GM12878 (cell line): Measurements from ENCODE around the gene DYTN. TPM values are rescaled to one million over a fixed set of nuclear protein-coding genes. Genes with fewer than 3 reads are reported as not detected.

Experiments used
- ATAC-seq: fragments of 200-7000 bp; cut with Tn5 transposase; 3 replicates; pipeline ENCODE4 v1.9.1; 2020; ENCODE audit warnings: mild to moderate bottlenecking, moderate library complexity
- BruUV-seq: library from RNA; stranded (reverse); fragments of 400-500 nt; replicated peaks from 2 replicates; lab custom pipeline; 2021; lab: Mats Ljungman, UMichigan
- CTCF ChIA-PET: fragments of 300-600 bp; sonication (Branson Sonifier 250); formaldehyde crosslinking; extraction: SDS; loops from one replicate; lab custom pipeline; 2021; ENCODE audit warnings: inconsistent platforms; lab: Yijun Ruan, JAX
- POLR2A ChIA-PET: fragments of 350-600 bp; formaldehyde crosslinking; extraction: SDS; loops from one replicate; lab custom pipeline; 2021; ENCODE audit warnings: inconsistent platforms; lab: Charles Lee
- RAD21 ChIA-PET: fragments of 300-600 bp; sonication (Branson Sonifier 250); formaldehyde crosslinking; loops from one replicate; lab custom pipeline; 2023; ENCODE audit warnings: antibody characterized with exemption; ENCODE audit not compliant: unreplicated experiment; lab: Charles Lee
- SMC1A ChIA-PET: fragments of 300-600 bp; sonication (Branson Sonifier 250); formaldehyde crosslinking; loops from one replicate; lab custom pipeline; 2023; ENCODE audit not compliant: unreplicated experiment, uncharacterized antibody; lab: Charles Lee
- DNase-seq: peaks from one replicate; pipeline ENCODE4 v3.0.0-alpha.2; 2011; ENCODE audit warnings: low read depth, low spot score
- FAIRE-seq: peaks from 3 replicates; lab custom pipeline; 2011; peaks lifted over from hg19 to GRCh38; lab: Jason Lieb, UNC
- H2AFZ ChIP-seq: 2 replicates; pipeline ENCODE4 v1.6.0; 2011; ENCODE audit warnings: low read depth, low read length, control low read depth; ENCODE audit not compliant: control insufficient read depth
- H3K27ac ChIP-seq: 2 replicates; pipeline ENCODE4 v1.5.1; 2011; ENCODE audit warnings: control low read depth; ENCODE audit not compliant: control insufficient read depth, insufficient read depth
- H3K27me3 ChIP-seq, 2 experiments: replicated peaks in 1 of 2; 2 replicates each; pipeline versions ENCODE4 v1.6.0 to v1.6.1; 2011; ENCODE audit warnings: low read length in 1 of 2; ENCODE audit not compliant: control insufficient read depth in 2 of 2, insufficient read depth in 2 of 2
- H3K36me3 ChIP-seq, 2 experiments: 2 replicates each; pipeline ENCODE4 v1.5.1; 2011; ENCODE audit warnings: low read length in 1 of 2; ENCODE audit not compliant: control insufficient read depth in 2 of 2, insufficient read depth in 2 of 2
- H3K4me1 ChIP-seq: 2 replicates; pipeline ENCODE4 v1.6.1; 2011; ENCODE audit warnings: mild to moderate bottlenecking, low read length, moderate library complexity, mixed read lengths; ENCODE audit not compliant: control insufficient read depth, insufficient read depth
- H3K4me2 ChIP-seq: 2 replicates; pipeline ENCODE4 v1.6.0; 2011; ENCODE audit warnings: control low read depth; ENCODE audit not compliant: control insufficient read depth, insufficient read depth
- H3K4me3 ChIP-seq: fragments of 200-600 bp; sonication (generic); 2 replicates; pipeline ENCODE4 v1.5.1; 2016
- H3K79me2 ChIP-seq: 2 replicates; pipeline ENCODE4 v1.6.0; 2011; ENCODE audit warnings: low read length; ENCODE audit not compliant: control insufficient read depth, insufficient read depth
- H3K9ac ChIP-seq: 2 replicates; pipeline ENCODE4 v1.8.0; 2011; ENCODE audit warnings: low read length, control low read depth, mixed read lengths; ENCODE audit not compliant: control insufficient read depth, insufficient read depth
- H3K9me3 ChIP-seq: replicated peaks from 3 replicates; pipeline ENCODE4 v1.5.1; 2011; ENCODE audit warnings: mild to moderate bottlenecking, low read length; ENCODE audit not compliant: control insufficient read depth, insufficient read depth
- H4K20me1 ChIP-seq: 2 replicates; pipeline ENCODE4 v1.6.0; 2011; ENCODE audit not compliant: control insufficient read depth, insufficient read depth
- CBFB ChIP-seq: IDR thresholded peaks from 2 replicates; pipeline ENCODE4 v1.6.1; 2016; ENCODE audit warnings: antibody characterized with exemption, low read depth
- ESRRA ChIP-seq: IDR thresholded peaks from 2 replicates; pipeline ENCODE4 v1.6.1; 2012; ENCODE audit warnings: mild to moderate bottlenecking, low read length, improper control_type of control experiment
- GATAD2B ChIP-seq: fragments of 450-650 bp; conservative IDR thresholded peaks from 2 replicates; pipeline ENCODE4 v1.6.1; 2017; ENCODE audit warnings: low read depth, mild to moderate bottlenecking, moderate library complexity
- IRF4 ChIP-seq: IDR thresholded peaks from 2 replicates; pipeline ENCODE4 v1.6.1; 2011; ENCODE audit warnings: low read depth, low read length
- KDM1A ChIP-seq: fragments of 200-600 bp; sonication (generic); IDR thresholded peaks from 2 replicates; pipeline ENCODE4 v1.6.1; 2016; ENCODE audit warnings: borderline replicate concordance
- MEF2B ChIP-seq: fragments of 450-650 bp; IDR thresholded peaks from 2 replicates; pipeline ENCODE4 v1.6.1; 2018; ENCODE audit warnings: mild to moderate bottlenecking, moderate library complexity; ENCODE audit not compliant: partially characterized antibody, poor library complexity, severe bottlenecking
- MYB ChIP-seq: fragments of 150-350 bp; IDR thresholded peaks from 2 replicates; pipeline ENCODE4 v1.6.1; 2014; ENCODE audit warnings: mild to moderate bottlenecking, low read depth, low read length, borderline replicate concordance
- NFXL1 ChIP-seq: fragments of 450-650 bp; IDR thresholded peaks from 2 replicates; pipeline ENCODE4 v1.6.1; 2017; ENCODE audit warnings: antibody characterized with exemption, mild to moderate bottlenecking, borderline replicate concordance
- NR2C2 ChIP-seq: IDR thresholded peaks from 2 replicates; pipeline ENCODE4 v1.6.1; 2011; ENCODE audit warnings: borderline replicate concordance, low read depth; ENCODE audit not compliant: control insufficient read depth, insufficient read length
- NR2F1 ChIP-seq: fragments of 450-650 bp; conservative IDR thresholded peaks from 2 replicates; pipeline ENCODE4 v1.6.1; 2017; ENCODE audit warnings: mild to moderate bottlenecking
- POLR2AphosphoS5 ChIP-seq: IDR thresholded peaks from 2 replicates; pipeline ENCODE4 v1.6.1; 2011; ENCODE audit warnings: mild to moderate bottlenecking, low read length, inconsistent platforms
- RELA ChIP-seq: fragments of 450-650 bp; IDR thresholded peaks from 2 replicates; pipeline ENCODE4 v1.8.0; 2014; ENCODE audit warnings: borderline replicate concordance; ENCODE audit not compliant: partially characterized antibody
- WGBS: methylation state at CpG from one replicate; pipeline ENCODE4 v1.1.6; 2016; ENCODE audit warnings: low lambda C conversion rate; ENCODE audit not compliant: insufficient replicate concordance, insufficient coverage; ENCODE audit errors: missing lambda C conversion rate; 5-methylcytosine and 5-hydroxymethylcytosine counted together
- in situ Hi-C: fragments of 300-500 bp; cut with MboI; formaldehyde crosslinking; loops from 9 replicates; pipeline ENCODE4 v1.14.3; 2018; ENCODE audit warnings: mixed read lengths
- intact Hi-C: fragments of 100-400 bp; cut with micrococcal nuclease; formaldehyde crosslinking; loops from one replicate; pipeline ENCODE4 v1.14.2; 2022; ENCODE audit not compliant: unreplicated experiment
- polyA plus RNA-seq, 11 experiments: library from polyadenylated mRNA; depleted of rRNA in 4 of 11; unstranded in 6 of 11; stranded (reverse) in 5 of 11; fragments of >200 nt; fragmentation: Nextera tagmentation in 4 of 11; fragmentation: Illumina TruSeq in 1 of 11; extraction: Ambion mirVana in 4 of 11; extraction: Trizol in 1 of 11; gene quantifications; 1 replicate in 1 of 11; 2 replicates in 10 of 11; pipeline versions ENCODE4 v1.2.1 to v1.2.3, GENCODE V29; 2011 to 2016; ENCODE audit warnings: inconsistent platforms in 2 of 11, missing spikeins in 2 of 11, low read depth in 1 of 11
- total RNA-seq, 4 experiments: library from RNA; depleted of rRNA in 3 of 4; stranded (reverse); fragments of >200 nt in 3 of 4; fragmentation: Illumina TruSeq in 1 of 4; extraction: Trizol in 1 of 4; gene quantifications; 2 replicates each; pipeline versions ENCODE4 v1.2.1 to v1.2.3, GENCODE V29; 2013 to 2021
- TF ChIP-seq, protein P1 (sequence below): fragments of 450-650 bp; IDR thresholded peaks from 2 replicates; pipeline ENCODE4 v1.6.1; 2017; ENCODE audit warnings: mild to moderate bottlenecking, low read depth, inconsistent platforms; ENCODE audit not compliant: poor library complexity, severe bottlenecking
- TF ChIP-seq, protein P2 (sequence below): IDR thresholded peaks from 2 replicates; pipeline ENCODE4 v1.6.1; 2012; ENCODE audit warnings: low read depth, low read length, improper control_type of control experiment
- TF ChIP-seq, protein P3 (sequence below): fragments of 450-650 bp; IDR thresholded peaks from 2 replicates; pipeline ENCODE4 v1.6.1; 2017; ENCODE audit warnings: mild to moderate bottlenecking
- TF ChIP-seq, protein P4 (sequence below): fragments of 450-650 bp; formaldehyde crosslinking; IDR thresholded peaks from 2 replicates; pipeline ENCODE4 v1.4.0; 2020; ENCODE audit warnings: mild to moderate bottlenecking, moderate library complexity

DYTN gene
- total and polyA plus RNA-seq, 10 of the 15 experiments (the other 5 are each of a cell fraction or from before 2014, with no cell fraction given) = 0.02 to 0.32 (median 0.09) TPM; not detected in 3

DNA sequence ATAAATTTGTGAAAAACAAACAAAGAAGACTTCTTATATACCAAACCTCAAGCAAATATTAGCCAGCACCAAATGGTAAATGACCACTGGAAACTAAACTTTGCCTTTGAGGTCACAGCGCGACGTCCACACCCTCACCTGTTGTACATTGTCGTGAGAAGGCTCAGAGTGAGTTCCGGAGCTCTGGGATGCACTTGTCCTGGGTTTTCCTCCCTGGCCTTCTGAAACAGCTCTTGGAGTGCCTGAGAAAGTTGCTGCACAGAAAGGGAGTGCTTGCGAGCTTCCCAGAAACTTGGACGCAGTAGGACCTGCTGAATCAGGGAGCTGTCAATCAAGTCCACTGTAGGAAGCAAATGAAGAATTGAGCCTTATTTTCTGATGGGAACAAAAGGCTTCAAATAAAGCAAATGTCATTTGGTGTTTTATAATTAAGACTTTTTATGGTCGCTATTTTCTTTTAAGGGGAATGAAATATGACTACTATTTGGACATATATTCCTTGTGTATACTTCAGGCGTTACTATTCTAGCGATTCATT, 11.0 kb downstream of the DYTN start:
- Histone ChIP-seq H3K4me1 (no peaks in the 10 kb centered on the region), H3K9ac (no peak overlapping the region), H4K20me1 (no peaks in the 10 kb centered on the region), H3K4me2 (no peak overlapping the region), H2AFZ (no peak overlapping the region), H3K27ac (no peak overlapping the region), H3K27me3 (no peaks in the 10 kb centered on the region), H3K79me2 (no peaks in the 10 kb centered on the region), H3K4me3 (no peak overlapping the region), H3K36me3 (no peaks in the 10 kb centered on the region), H3K9me3 (no peaks in the 10 kb centered on the region)
- POLR2A ChIA-PET = no interaction called here
- RAD21 ChIA-PET = no interaction called here
- no peak for ATAC-seq
- no TSS peak for BruUV-seq
- WGBS = 83% methylated on average over 10 of the region's 10 CpGs
- CTCF ChIA-PET = interaction anchor here (0.7 to 1.2 kb wide), 2 partner anchors 73 to 729 kb away, joined by 3 to 6 read pairs; no protein-coding TSS in a partner anchor
- DNase-seq = no peak
- intact Hi-C loops (no loop called here), in situ Hi-C loops (no loop called here)
- SMC1A ChIA-PET = interaction anchor here (1.0 kb wide), 1 partner anchor 766 kb away, joined by 3 read pairs; no protein-coding TSS in a partner anchor
- TF ChIP-seq ESRRA (no peak), NFXL1 (no peak), RELA (no peak), NR2F1 (no peak), KDM1A (no peak), POLR2AphosphoS5 (no peak), IRF4 (no peak), NR2C2 (no peak), CBFB (no peak), MEF2B (no peak), GATAD2B (no peak), MYB (no peak)
- TF ChIP-seq, protein P1, sequence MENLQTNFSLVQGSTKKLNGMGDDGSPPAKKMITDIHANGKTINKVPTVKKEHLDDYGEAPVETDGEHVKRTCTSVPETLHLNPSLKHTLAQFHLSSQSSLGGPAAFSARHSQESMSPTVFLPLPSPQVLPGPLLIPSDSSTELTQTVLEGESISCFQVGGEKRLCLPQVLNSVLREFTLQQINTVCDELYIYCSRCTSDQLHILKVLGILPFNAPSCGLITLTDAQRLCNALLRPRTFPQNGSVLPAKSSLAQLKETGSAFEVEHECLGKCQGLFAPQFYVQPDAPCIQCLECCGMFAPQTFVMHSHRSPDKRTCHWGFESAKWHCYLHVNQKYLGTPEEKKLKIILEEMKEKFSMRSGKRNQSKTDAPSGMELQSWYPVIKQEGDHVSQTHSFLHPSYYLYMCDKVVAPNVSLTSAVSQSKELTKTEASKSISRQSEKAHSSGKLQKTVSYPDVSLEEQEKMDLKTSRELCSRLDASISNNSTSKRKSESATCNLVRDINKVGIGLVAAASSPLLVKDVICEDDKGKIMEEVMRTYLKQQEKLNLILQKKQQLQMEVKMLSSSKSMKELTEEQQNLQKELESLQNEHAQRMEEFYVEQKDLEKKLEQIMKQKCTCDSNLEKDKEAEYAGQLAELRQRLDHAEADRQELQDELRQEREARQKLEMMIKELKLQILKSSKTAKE = no peak
- TF ChIP-seq, protein P2, sequence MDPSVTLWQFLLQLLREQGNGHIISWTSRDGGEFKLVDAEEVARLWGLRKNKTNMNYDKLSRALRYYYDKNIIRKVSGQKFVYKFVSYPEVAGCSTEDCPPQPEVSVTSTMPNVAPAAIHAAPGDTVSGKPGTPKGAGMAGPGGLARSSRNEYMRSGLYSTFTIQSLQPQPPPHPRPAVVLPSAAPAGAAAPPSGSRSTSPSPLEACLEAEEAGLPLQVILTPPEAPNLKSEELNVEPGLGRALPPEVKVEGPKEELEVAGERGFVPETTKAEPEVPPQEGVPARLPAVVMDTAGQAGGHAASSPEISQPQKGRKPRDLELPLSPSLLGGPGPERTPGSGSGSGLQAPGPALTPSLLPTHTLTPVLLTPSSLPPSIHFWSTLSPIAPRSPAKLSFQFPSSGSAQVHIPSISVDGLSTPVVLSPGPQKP = no peak
- TF ChIP-seq, protein P3, sequence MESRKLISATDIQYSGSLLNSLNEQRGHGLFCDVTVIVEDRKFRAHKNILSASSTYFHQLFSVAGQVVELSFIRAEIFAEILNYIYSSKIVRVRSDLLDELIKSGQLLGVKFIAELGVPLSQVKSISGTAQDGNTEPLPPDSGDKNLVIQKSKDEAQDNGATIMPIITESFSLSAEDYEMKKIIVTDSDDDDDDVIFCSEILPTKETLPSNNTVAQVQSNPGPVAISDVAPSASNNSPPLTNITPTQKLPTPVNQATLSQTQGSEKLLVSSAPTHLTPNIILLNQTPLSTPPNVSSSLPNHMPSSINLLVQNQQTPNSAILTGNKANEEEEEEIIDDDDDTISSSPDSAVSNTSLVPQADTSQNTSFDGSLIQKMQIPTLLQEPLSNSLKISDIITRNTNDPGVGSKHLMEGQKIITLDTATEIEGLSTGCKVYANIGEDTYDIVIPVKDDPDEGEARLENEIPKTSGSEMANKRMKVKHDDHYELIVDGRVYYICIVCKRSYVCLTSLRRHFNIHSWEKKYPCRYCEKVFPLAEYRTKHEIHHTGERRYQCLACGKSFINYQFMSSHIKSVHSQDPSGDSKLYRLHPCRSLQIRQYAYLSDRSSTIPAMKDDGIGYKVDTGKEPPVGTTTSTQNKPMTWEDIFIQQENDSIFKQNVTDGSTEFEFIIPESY = no peak
- TF ChIP-seq, protein P4, sequence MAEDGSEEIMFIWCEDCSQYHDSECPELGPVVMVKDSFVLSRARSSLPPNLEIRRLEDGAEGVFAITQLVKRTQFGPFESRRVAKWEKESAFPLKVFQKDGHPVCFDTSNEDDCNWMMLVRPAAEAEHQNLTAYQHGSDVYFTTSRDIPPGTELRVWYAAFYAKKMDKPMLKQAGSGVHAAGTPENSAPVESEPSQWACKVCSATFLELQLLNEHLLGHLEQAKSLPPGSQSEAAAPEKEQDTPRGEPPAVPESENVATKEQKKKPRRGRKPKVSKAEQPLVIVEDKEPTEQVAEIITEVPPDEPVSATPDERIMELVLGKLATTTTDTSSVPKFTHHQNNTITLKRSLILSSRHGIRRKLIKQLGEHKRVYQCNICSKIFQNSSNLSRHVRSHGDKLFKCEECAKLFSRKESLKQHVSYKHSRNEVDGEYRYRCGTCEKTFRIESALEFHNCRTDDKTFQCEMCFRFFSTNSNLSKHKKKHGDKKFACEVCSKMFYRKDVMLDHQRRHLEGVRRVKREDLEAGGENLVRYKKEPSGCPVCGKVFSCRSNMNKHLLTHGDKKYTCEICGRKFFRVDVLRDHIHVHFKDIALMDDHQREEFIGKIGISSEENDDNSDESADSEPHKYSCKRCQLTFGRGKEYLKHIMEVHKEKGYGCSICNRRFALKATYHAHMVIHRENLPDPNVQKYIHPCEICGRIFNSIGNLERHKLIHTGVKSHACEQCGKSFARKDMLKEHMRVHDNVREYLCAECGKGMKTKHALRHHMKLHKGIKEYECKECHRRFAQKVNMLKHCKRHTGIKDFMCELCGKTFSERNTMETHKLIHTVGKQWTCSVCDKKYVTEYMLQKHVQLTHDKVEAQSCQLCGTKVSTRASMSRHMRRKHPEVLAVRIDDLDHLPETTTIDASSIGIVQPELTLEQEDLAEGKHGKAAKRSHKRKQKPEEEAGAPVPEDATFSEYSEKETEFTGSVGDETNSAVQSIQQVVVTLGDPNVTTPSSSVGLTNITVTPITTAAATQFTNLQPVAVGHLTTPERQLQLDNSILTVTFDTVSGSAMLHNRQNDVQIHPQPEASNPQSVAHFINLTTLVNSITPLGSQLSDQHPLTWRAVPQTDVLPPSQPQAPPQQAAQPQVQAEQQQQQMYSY (CRISPR knock-in tag) = no peak
- FAIRE-seq = no peak
